Left cardiac atrium (tissue), 4 donors: ENCODE data around the gene GIPC3. TPM values are rescaled to one million over a fixed set of nuclear protein-coding genes. Genes with fewer than 3 reads are reported as not detected.
"Not testable (repeated sequence)": the region's sequence is repeated elsewhere in the genome, so short reads cannot be mapped to it uniquely, and the experiment has no call there.

ENCODE experiments used
- ATAC-seq, 2 donors: fragments of 200-7000 bp; cut with Tn5 transposase; one replicate each; pipeline ENCODE4 v1.9.1; 2020; ENCODE audit warnings: mild to moderate bottlenecking in 2 of 2, moderate library complexity in 2 of 2
- DNase-seq: peaks from one replicate; pipeline ENCODE4 v3.0.0-alpha.2; 2020
- intact Hi-C, 2 donors: fragments of 100-400 bp; cut with DNase I; formaldehyde crosslinking; loops; one replicate each; pipeline versions ENCODE4 v1.14.1 to v1.15.1; 2022 to 2023
- total RNA-seq, 2 donors: library from RNA; stranded (reverse); fragmentation: NEBNext Ultra II Directional; extraction: Animal tissue kit (Norgen Biotek cat#: 25700); gene quantifications; one replicate each; pipeline ENCODE4 v1.2.1, GENCODE V29; 2021
- donor health status: DM: no; HTN: yes; CAD: no.
- donor health status: DM: no; HTN: yes; CAD: no; lungs with severe emphysema.
- donor health status: DM: yes; HTN: yes; CAD: no.
- donor health status: Dilated cardiomyopathy.

The GIPC3 gene
- total RNA-seq, 2 donors from 2014 or later = 1.5 to 1.6 TPM

- intact Hi-C loops = no loop called here
- DNase-seq (peak; percentile 57), ATAC-seq (peak; percentile 4 to 8)
These were observed 12.0 kb upstream of the GIPC3 start for GRCh38 chr19:3573162-3573857.

GRCh38 chr19:3573858-3574637 is 11.2 kb upstream of the GIPC3 start:
- DNase-seq = peak; percentile 93
- intact Hi-C loops = no loop called here
- peak; percentile 16 to 52 for ATAC-seq

- ATAC-seq (no peak), DNase-seq (no peak)
- intact Hi-C loops = loop anchor here in 1 of 2 donors (5.0 kb wide), 1 partner anchor 42 kb away; no protein-coding TSS in a partner anchor
These were observed 10.0 kb upstream of the GIPC3 start for GRCh38 chr19:3575260-3575741.

- intact Hi-C loops = loop anchor here in 1 of 2 donors (5.0 kb wide), 1 partner anchor 41 kb away; no protein-coding TSS in a partner anchor
- ATAC-seq (no peak), DNase-seq (peak; percentile 43)
These were observed 9.2 kb upstream of the GIPC3 start for GRCh38 chr19:3575949-3576673.

- ATAC-seq = peak; percentile 16 to 32
- intact Hi-C loops = loop anchor here in 1 of 2 donors (5.0 kb wide), 1 partner anchor 40 kb away; no protein-coding TSS in a partner anchor
- DNase-seq = peak; percentile 74
These were observed 8.4 kb upstream of the GIPC3 start for GRCh38 chr19:3576696-3577443.

GRCh38 chr19:3577723-3578344 is 7.4 kb upstream of the GIPC3 start:
- ATAC-seq (no peak), DNase-seq (no peak)
- intact Hi-C loops = loop anchor here in 1 of 2 donors (5.0 kb wide), 1 partner anchor 39 kb away; no protein-coding TSS in a partner anchor

GRCh38 chr19:3578390-3578789 is 6.9 kb upstream of the GIPC3 start:
- DNase-seq (no peak), ATAC-seq (no peak)
- intact Hi-C loops = loop anchor here in 1 of 2 donors (5.0 kb wide), 1 partner anchor 39 kb away; no protein-coding TSS in a partner anchor

GRCh38 chr19:3580156-3580934 is 4.9 kb upstream of the GIPC3 start:
- ATAC-seq = peak in 1 of 2 donors; percentile 57
- DNase-seq = no peak
- intact Hi-C loops = no loop called here

- ATAC-seq, intact Hi-C loops, DNase-seq: not testable (repeated sequence)
These were observed 3.5 kb upstream of the GIPC3 start for GRCh38 chr19:3581792-3582191.

- DNase-seq, ATAC-seq, intact Hi-C loops: not testable (repeated sequence)
These were observed 1.1 kb upstream of the GIPC3 start for GRCh38 chr19:3584036-3584802.

GRCh38 chr19:3586127-3586626 is 899 bp downstream of the GIPC3 start:
- ATAC-seq (peak in 1 of 2 donors; percentile 33), DNase-seq (no peak)
- intact Hi-C loops = loop anchor here in 1 of 2 donors (2.0 kb wide), 1 partner anchor 33 kb away; no protein-coding TSS in a partner anchor

- ATAC-seq = peak; percentile 38 to 46
- intact Hi-C loops = loop anchor here in 1 of 2 donors (2.0 kb wide), 1 partner anchor 32 kb away; no protein-coding TSS in a partner anchor
- DNase-seq = no peak
These were observed 1.5 kb downstream of the GIPC3 start for GRCh38 chr19:3586707-3587346.

- intact Hi-C loops = no loop called here
- DNase-seq = no peak
- no peak for ATAC-seq
These were observed 4.2 kb downstream of the GIPC3 start for GRCh38 chr19:3589439-3589838.

- DNase-seq = no peak
- ATAC-seq = no peak
- intact Hi-C loops = no loop called here
These were observed 4.7 kb downstream of the GIPC3 start for GRCh38 chr19:3589949-3590348.

- intact Hi-C loops = no loop called here
- ATAC-seq (no peak), DNase-seq (no peak)
These were observed 5.8 kb downstream of the GIPC3 start for GRCh38 chr19:3590991-3591659.
